RKO (cell line): Measurements from ENCODE around the gene ALS2CL.
"Not testable (repeated sequence)": the region's sequence is repeated elsewhere in the genome, so short reads cannot be mapped to it uniquely, and the experiment has no call there.

Experiments used
- DNase-seq: peaks from one replicate; pipeline ENCODE4 v3.0.0-alpha.2; 2016; ENCODE audit warnings: low spot score

ALS2CL gene

DNA sequence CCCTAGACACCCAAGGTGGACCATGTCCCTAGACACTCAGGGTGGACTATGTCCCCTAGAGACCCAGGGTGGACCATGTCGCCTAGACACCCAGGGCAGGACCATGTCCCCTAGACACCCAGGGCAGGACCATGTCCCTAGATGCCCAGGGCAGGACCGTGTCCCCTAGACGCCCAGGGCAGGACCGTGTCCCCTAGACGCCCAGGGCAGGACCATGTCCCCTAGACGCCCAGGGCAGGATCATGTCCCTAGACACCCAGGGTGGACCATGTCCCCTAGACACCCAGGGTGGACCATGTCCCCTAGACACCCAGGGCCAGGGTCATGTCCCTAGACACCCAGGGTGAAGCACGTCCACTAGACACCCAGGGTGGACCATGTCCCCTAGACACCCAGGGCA is 10.9 kb upstream of the ALS2CL start:
- not testable (repeated sequence) for DNase-seq

GRCh38 chr3:46703013-46703520 is 9.6 kb upstream of the ALS2CL start:
- no peak for DNase-seq

DNA sequence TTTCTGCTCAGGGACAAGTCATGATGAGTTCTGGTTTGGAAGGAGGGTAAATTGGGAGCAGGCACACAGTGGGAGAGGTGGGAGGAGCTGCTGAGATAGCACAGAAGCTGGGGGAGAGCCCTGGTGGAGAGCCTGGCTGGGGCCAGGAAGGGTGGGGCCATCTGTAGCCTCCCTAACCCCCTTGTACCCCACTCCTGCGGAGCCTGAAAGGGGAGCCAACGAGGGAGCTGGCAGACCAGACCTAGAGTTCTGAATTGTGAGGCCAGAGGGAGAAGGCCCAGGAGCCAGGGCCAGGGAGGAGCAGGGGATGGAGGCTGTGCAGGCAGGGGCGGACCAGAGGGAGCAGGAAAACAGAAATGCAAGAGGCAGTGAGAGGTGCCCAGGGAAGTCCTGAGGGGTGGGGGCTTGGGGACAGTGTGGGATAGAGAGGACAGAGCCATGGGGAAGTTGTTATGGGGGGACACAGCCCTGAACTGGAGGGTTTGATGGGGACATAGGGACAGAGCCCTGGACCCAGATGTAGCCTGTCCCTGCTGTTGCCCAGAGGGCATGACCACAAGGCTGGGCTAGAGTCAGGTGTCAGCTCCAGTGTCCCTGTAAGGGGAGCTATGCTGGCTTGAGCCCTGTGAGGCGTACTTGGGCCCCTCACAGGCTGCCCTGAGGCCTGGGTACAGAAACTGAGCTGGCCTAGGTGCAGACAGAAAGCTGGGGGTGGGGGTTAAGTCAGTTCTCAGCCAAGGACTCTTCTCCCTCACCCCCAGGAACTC is 8.9 kb upstream of the ALS2CL start:
- DNase-seq: no peak

GRCh38 chr3:46701181-46701939 is 7.9 kb upstream of the ALS2CL start, which contains the start of gene TMIE:
Gene TMIE, plus strand, starts transcription at chr3:46701392. Its CDS starts 96 bp downstream, at chr3:46701488.
- no peak for DNase-seq

DNA sequence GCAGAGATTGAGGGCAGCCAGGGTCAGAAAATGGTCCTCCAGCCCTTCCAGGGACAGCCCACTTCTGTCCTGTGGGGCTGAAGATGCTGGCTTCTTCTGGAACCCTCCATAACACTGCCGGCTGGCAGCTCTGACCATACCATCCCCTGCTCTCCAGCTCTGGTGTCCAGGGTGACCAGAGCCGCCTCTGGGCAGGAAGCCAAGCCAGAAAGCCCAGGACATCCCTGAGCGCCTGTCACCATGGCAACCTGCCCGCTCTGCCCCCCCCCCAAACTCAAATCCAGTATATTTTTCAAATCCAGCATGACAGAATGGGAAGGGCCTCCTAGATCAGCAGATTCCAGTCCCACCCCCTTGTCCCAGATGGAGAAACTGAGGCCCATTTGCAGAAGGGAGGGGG is 7.3 kb upstream of the ALS2CL start:
- DNase-seq: no peak

GRCh38 chr3:46699676-46700523 is 6.4 kb upstream of the ALS2CL start:
- no peak for DNase-seq

DNA sequence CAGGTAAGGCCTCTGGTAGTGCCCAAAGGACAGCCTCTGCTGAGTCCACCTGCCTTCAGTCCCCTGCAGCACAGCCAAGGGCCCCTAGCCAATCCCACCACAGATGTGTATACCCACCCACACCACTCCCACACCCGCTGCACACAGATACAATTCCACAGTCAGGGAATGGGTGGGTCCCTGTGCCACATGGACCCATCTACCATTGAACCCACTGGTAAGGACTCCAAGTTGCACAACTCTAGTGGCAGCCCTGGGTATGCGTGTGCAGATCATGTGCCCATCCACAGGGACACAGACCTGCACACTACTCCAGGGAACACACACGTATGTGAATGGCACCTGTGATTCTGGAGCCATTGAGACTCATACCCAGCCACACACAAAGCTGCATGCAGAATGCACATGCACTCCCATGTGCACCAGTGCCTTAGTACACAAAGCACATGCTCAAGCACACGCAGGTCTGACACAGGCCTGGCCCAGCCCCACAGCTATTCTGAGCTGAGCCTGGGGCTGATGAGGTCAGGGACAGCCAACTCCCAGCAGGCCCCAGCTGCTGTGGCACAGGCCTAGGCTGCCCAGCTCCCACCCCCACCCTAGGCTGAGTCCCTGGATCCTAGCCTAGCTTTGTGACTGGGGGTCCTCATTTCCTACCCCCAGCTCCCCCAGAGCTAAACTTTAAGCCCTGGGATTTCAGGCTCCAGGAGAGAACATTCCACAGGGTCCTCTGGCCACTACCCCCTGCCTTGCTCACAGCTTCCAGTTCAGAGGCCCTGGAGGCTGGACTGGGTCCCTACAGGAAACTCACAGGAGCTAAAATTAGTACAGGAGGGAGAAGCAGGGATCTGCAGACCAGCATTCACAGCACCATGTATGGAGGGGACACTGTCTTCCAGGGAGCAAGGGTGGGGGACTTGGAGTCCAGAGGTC is 2.7 kb upstream of the ALS2CL start:
- no peak for DNase-seq

DNA sequence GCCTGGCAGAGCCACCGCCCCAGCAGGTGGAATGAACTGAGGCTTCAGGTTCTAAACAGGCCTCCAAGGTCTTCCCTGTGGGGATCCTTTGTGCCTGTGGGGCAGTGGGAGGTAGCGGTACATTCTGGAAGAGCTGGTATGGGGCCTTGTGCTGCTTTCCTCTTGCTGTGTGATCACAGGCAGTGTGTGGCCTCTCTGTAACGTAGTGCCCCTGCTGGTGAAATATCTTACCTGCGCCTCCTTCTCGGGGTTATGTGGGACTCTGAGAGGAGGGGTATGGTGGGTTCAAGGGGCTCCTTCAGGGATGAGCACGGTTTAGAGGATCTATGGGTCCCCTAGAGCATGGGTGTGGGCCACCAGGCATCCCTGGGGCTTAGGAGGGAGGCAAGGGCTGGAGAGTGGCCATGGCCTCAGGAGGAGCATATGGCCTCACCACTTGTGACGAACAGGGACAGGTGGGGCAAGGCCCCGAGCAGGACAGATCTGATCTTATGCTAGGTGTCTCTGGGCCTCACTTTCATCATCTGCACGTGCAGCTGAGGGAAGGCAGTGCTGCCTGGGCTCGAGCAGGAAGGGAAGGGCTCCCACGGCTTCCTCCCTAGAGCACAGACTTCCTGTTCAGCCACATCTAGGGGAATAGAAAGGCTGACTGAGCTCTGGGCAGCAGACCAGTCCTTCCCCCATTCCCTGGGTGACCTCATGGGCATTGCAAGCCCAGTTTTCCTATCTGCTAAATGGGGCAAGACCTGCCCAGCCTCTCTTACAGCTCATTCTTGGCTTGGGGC is 1.9 kb upstream of the ALS2CL start:
- peak; percentile 23 for DNase-seq

- no peak for DNase-seq
Observed at GRCh38 chr3:46694520-46694919, 1.0 kb upstream of the ALS2CL start.

- peak; percentile 8 for DNase-seq
Observed at GRCh38 chr3:46693892-46694226, 380 bp upstream of the ALS2CL start.

DNA sequence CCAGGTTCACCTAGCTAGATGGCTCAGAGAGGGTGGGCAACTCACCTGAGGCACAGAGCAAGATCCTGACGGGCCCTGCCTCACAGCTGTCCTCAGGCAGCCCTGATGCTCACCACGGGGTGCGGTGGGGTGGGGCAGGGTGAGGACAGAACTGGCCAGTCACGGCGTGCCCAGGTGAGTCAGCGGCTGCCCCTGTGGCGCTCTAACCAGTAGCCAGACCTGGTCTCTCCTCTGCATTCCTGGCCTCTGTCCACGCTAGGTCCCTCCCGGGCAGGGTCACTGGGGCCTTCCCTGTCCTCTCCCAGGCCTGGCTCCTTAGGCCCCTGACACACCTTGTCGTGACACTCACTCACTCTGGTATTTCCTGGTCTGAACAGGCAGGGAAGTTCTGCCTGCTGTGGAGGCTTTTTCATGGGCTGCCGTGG is 901 bp downstream of the ALS2CL start:
- peak; percentile 75 for DNase-seq

DNA sequence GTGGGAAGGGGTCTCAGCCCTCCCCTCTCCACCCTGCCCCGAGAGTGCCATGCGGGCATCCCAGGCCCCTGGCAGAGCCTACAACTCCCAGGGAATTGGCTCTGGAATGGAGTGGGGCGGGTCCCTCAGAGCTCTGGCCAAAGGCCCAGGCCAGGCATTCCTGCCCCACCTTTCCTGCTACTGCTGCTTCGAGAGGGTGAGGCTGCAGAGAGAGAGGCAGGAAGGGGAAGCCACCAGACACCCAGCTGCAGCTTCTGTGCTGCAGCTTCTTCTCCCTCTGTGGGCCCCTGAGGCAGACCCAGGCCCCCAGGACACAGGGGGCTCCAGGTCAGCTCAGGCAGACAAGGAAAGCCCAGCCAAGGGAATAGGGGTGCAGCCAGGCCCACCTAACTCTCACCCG is 2.7 kb downstream of the ALS2CL start:
- no peak for DNase-seq

- DNase-seq: no peak
Observed at GRCh38 chr3:46685446-46685845, 8.0 kb downstream of the ALS2CL start.

DNA sequence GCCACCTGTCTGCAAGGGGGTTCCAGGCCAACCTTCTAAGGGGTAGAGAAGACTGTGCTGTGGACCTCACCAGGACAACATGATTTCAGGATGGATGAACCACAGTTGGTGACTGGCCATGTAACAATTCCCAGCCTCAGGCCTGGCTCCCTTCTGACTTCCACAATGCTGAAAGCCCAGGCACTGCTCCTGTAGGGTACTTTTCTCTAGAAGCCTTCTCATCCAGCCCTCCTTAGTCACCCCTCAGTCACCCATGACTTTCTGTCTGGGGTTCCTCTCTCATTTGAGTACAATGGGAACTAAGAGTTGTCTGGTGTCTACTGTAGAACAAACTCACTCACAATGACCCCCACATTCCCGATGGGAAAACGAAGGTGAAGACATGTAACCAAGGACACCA is 8.6 kb downstream of the ALS2CL start:
- DNase-seq: peak; percentile 26

GRCh38 chr3:46682974-46683373 is 10.5 kb downstream of the ALS2CL start:
- no peak for DNase-seq

- DNase-seq: no peak
Observed at GRCh38 chr3:46681856-46682540, 11.5 kb downstream of the ALS2CL start.

DNA sequence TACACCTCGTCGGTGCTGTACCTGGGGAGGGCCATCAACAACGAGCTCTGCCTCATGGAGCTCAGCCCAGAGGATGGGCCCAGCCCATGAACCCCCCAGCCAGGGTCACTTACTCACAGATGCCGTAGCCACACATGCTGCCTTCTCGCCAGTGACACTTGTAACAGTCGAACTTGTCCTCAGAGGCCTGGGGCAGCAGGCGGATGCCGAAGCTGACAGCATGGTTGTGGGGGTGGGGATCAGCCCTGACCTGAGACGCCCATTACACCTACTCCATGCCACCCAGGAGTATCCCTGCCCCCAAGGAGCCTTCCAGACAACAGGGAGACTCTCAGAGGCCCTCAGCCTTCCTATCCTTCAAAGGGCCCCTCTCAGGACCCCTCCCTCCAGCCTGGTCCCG is 12.1 kb downstream of the ALS2CL start:
- no peak for DNase-seq

GRCh38 chr3:46680298-46680826 is 13.1 kb downstream of the ALS2CL start:
- DNase-seq: no peak

DNA sequence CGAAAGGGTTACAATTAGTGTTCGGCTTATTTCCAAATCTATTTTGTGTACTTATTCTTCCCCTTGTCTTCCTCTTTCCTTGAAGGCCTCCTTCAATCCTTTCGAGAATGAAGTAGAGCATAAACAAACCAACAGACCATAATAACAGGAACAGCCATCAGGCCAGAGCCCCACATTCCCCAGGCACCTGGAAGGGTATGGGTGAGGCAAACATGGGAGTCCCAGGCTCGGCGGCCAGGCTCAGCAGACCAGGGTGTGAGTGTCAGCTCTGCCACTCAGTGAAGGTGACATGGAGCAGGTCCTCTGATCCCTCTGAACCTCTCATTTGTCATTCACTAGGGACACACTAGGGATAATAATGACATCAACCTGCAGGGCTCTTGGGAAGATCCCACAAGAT is 13.8 kb downstream of the ALS2CL start:
- DNase-seq: no peak

GRCh38 chr3:46678280-46678679 is 15.2 kb downstream of the ALS2CL start:
- no peak for DNase-seq
